ENCODE data around the gene GNL2. TPM values are rescaled to one million over a fixed set of nuclear protein-coding genes. Genes with fewer than 3 reads are reported as not detected.

Gene GNL2
- total and polyA plus RNA-seq, 10 of the 15 experiments (the other 5 are each of a cell fraction or from before 2014, with no cell fraction given) = 64.2 to 167 (median 88.2) TPM

- TF ChIP-seq ZBTB11 (CRISPR knock-in tag; IDR thresholded peaks at IDR 0.05) (no peak), PML (IDR thresholded peaks at IDR 0.05; ENCODE audit: low read length) (peak; percentile 83), DPF2 (IDR thresholded peaks at IDR 0.05) (no peak), RAD21 (IDR thresholded peaks at IDR 0.05; ENCODE audit: insufficient read depth, low read depth, low read length) (no peak), MTA3 (IDR thresholded peaks at IDR 0.05; ENCODE audit: borderline replicate concordance, low read length) (0 out of 2 replicates have a peak, but pooled peaks have one; percentile 40), USF2 (IDR thresholded peaks at IDR 0.05; ENCODE audit: borderline replicate concordance, low read depth, low read length) (peak; percentile 66), MYC (IDR thresholded peaks at IDR 0.05; ENCODE audit: insufficient read depth, insufficient read length, insufficient replicate concordance, low read length, severe bottlenecking) (no peak), BRCA1 (IDR thresholded peaks at IDR 0.05; ENCODE audit: low read depth, low read length) (no peak), ZBTB4 (CRISPR knock-in tag; IDR thresholded peaks at IDR 0.05) (no peak), NBN (IDR thresholded peaks at IDR 0.05) (peak; percentile 71), CBFB (IDR thresholded peaks at IDR 0.05; ENCODE audit: low read depth) (0 out of 2 replicates have a peak, but pooled peaks have one; percentile 35), E2F8 (IDR thresholded peaks at IDR 0.05; ENCODE audit: low read depth, partially characterized antibody) (peak; percentile 97), ZNF687 (IDR thresholded peaks at IDR 0.05) (peak; percentile 56; the same call in 1 of the 2 replicates)
Measured at GRCh38 chr1:37553927-37554808, 41.6 kb downstream of the GNL2 start, which contains the start of gene SNIP1 (continued).
